ENCODE data around the gene GSK3B. TPM values are rescaled to one million over a fixed set of nuclear protein-coding genes. Genes with fewer than 3 reads are reported as not detected.

Gene GSK3B
- total RNA-seq, 1 donor from 2014 or later: 71.6 TPM

DNA sequence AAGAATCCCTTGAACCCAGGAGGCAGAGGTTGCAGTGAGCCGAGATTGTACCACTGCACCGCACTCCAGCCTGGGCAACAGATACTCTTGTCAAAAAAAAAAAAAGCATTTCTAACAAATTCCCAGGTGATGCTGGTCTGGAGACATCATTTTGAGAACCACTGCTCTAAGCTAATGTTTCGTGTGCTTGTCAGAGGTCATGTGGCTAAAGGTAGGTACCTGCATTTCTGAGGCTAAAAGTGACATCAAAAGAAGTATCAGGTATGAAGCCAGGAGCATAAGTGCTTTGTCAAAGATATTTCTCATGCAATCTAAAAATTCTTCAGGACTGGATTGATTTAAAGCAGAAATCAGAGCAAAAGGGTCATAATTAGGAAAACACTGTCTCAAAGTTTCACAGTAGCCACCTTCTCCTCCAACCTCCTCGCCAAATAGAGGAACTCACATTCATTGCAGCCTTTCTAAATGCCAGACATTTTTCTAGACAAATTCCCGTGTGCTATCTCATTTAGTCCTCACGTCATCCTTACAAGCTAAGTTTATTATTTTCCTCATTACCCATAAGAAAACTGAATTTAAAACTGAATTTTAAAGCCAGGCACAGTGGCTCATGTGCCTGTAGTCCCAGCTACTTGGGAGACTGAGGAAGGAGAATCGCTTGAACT lies 25.7 kb upstream of the GSK3B start:
- Histone ChIP-seq H3K36me3 (ENCODE audit: control insufficient read depth, insufficient read depth, low read length) (no peaks in the 10 kb centered on the region), H3K4me3 (ENCODE audit: low read depth, low read length) (no peak overlapping the region), H3K27me3 (ENCODE audit: control insufficient read depth, insufficient read depth, low read length) (no peaks in the 10 kb centered on the region)
- no peak for DNase-seq (ENCODE audit: low read depth)
- TF ChIP-seq, protein P1, sequence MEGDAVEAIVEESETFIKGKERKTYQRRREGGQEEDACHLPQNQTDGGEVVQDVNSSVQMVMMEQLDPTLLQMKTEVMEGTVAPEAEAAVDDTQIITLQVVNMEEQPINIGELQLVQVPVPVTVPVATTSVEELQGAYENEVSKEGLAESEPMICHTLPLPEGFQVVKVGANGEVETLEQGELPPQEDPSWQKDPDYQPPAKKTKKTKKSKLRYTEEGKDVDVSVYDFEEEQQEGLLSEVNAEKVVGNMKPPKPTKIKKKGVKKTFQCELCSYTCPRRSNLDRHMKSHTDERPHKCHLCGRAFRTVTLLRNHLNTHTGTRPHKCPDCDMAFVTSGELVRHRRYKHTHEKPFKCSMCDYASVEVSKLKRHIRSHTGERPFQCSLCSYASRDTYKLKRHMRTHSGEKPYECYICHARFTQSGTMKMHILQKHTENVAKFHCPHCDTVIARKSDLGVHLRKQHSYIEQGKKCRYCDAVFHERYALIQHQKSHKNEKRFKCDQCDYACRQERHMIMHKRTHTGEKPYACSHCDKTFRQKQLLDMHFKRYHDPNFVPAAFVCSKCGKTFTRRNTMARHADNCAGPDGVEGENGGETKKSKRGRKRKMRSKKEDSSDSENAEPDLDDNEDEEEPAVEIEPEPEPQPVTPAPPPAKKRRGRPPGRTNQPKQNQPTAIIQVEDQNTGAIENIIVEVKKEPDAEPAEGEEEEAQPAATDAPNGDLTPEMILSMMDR (IDR thresholded peaks at IDR 0.05; ENCODE audit: insufficient read depth, low read length, poor library complexity, severe bottlenecking): no peak

DNA sequence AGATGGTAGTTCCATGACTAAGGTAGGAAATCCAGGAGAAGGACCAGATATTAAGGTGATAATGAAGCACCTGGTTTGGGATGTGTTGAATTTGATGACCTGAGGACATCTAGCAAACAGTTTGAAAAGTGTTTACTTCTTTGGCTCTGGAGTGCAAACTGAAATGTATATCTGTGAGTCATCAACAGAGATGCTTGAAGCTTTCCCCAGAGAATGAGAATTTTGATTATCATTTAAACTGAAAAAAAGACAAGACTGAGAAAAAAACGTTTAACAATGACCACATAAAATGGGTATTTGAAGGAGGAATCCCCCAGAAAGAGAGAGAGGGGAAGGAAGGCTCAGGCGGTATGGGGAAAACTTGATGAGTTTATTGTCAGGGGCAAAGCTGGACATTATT lies 20.7 kb upstream of the GSK3B start:
- Histone ChIP-seq H3K27me3 (ENCODE audit: control insufficient read depth, insufficient read depth, low read length) (no peaks in the 10 kb centered on the region), H3K4me3 (ENCODE audit: low read depth, low read length) (no peak overlapping the region), H3K36me3 (ENCODE audit: control insufficient read depth, insufficient read depth, low read length) (no peaks in the 10 kb centered on the region)
- TF ChIP-seq, protein P1 (IDR thresholded peaks at IDR 0.05; ENCODE audit: insufficient read depth, low read length, poor library complexity, severe bottlenecking): no peak
- no peak for DNase-seq (ENCODE audit: low read depth)

DNA sequence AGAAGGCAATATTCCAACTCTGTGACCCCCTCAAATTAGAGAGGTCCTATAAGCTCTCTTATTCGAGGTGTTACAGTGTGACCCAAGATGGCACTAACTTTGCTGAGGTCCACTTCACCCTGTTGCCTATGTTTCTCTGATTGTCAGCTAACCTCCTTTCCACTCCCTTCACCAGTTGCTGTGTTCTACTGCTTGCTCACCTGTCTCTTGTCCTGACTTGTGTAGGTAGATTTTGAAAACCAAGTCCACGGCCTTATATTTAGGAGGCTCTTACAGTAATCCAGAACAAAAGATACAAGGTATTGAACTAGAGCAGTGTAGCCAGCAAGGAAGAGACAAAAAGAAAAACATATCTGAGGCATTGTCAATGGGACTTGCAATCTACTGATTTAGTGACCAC lies 20.1 kb upstream of the GSK3B start:
- H3K4me3 ChIP-seq (ENCODE audit: low read depth, low read length): no peak overlapping the region
- no peaks in the 10 kb centered on the region for H3K27me3 ChIP-seq (ENCODE audit: control insufficient read depth, insufficient read depth, low read length)
- H3K36me3 ChIP-seq (ENCODE audit: control insufficient read depth, insufficient read depth, low read length): no peaks in the 10 kb centered on the region
- DNase-seq (ENCODE audit: low read depth): no peak
- TF ChIP-seq, protein P1 (IDR thresholded peaks at IDR 0.05; ENCODE audit: insufficient read depth, low read length, poor library complexity, severe bottlenecking): no peak

DNA sequence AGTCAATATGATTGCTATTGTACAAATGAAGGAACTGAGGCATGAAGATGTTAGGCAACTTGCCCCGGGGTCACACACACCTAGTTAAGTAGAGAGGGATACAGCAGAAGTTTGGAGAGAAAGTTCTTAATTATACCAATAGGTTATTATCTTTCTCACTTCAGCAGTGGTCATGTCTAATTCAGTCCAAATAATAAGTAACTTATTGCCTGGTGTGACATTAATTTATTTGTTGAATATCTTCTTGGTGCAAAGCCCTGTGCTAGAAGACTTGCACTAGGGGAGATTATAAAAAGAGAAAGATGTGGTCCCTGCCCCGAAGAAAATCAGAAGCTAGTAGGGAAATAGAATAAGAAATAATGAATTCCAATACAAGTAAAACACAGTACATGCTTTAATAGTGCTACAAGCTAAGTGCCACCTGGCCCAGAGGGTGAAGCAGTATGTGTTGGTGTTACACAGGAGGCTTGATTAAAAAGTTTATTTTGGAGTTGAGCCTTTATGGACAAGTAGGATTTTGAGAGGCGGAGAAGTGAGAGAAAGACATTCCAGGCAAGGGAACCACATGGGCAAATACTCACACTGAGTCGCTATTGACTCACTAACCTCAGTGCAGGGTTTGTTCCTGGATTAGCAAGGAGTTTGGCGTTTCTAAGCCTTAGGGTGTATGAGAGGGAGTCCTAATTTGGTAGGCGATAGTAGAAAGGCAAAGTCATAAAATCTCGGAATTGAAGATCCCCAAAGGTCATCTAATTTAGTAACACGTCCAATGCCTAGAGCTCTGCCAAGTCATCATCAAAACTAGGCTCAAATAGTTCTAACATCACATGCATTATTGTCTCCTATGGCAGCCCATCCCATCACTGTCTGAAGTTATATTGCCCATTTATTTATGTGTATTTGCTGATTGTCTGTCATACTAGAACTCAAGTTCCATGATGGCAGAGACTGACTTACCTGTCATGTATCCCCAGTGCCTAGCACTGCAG lies 19.2 kb upstream of the GSK3B start:
- no peak overlapping the region for H3K4me3 ChIP-seq (ENCODE audit: low read depth, low read length)
- peak; percentile 72 for DNase-seq (ENCODE audit: low read depth)
- H3K27me3 ChIP-seq (ENCODE audit: control insufficient read depth, insufficient read depth, low read length): no peaks in the 10 kb centered on the region
- no peaks in the 10 kb centered on the region for H3K36me3 ChIP-seq (ENCODE audit: control insufficient read depth, insufficient read depth, low read length)
- TF ChIP-seq, protein P1 (IDR thresholded peaks at IDR 0.05; ENCODE audit: insufficient read depth, low read length, poor library complexity, severe bottlenecking): no peak

DNA sequence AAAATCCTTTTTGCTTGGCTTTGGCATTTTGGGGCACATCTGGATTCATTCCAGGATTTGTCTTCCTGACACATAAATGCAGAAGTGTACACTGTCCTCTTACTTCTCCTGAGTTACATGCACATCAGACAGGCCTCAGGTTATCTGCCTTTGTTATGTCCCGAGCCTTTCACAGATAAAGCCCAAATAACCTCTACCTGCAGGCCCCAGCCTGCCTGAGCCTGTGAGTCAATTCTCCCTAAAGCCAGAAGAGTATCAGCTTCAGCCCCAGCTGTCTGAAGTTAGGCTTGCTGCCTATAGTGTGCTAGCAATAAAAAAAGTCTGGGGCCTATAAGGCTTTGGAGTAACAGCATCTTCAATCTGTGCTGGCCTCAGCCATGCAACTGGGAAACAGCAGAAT lies 17.7 kb upstream of the GSK3B start:
- TF ChIP-seq, protein P1 (IDR thresholded peaks at IDR 0.05; ENCODE audit: insufficient read depth, low read length, poor library complexity, severe bottlenecking): no peak
- DNase-seq (ENCODE audit: low read depth): no peak
- Histone ChIP-seq H3K27me3 (ENCODE audit: control insufficient read depth, insufficient read depth, low read length) (no peaks in the 10 kb centered on the region), H3K4me3 (ENCODE audit: low read depth, low read length) (no peak overlapping the region), H3K36me3 (ENCODE audit: control insufficient read depth, insufficient read depth, low read length) (no peaks in the 10 kb centered on the region)

All from kidney epithelial cell (primary cell).